Adrenal gland (tissue), 12 donors: ENCODE measurements around the gene TMEM221. TPM values are rescaled to one million over a fixed set of nuclear protein-coding genes. Genes with fewer than 3 reads are reported as not detected.
A peak's percentile ranks its signal among the peaks of the same experiment; 100 is the strongest.

Experiments
- DNase-seq, 7 donors: peaks; one replicate each; pipeline ENCODE4 v3.0.0-alpha.2; 2019 to 2020
- H3K27ac ChIP-seq, 5 donors: fragments of 200-600 bp; sonication (generic) in 4 of 5; 1 replicate in 3 of 5; 2 replicates in 2 of 5; pipeline versions ENCODE4 v1.5.1 to v1.8.0; 2016 to 2020; ENCODE audit warnings: mild to moderate bottlenecking in 1 of 5
- H3K27me3 ChIP-seq: fragments of 200-600 bp; 2 replicates; pipeline ENCODE4 v1.8.0; 2021
- H3K36me3 ChIP-seq, 2 donors: fragments of 200-600 bp; replicated peaks in 1 of 2; 1 replicate in 1 of 2; 2 replicates in 1 of 2; pipeline versions ENCODE4 v1.5.1 to v1.8.0; 2018 to 2022
- H3K4me1 ChIP-seq, 2 donors: fragments of 200-600 bp; replicated peaks in 1 of 2; 1 replicate in 1 of 2; 2 replicates in 1 of 2; pipeline versions ENCODE4 v1.5.1 to v1.8.0; 2018 to 2021
- H3K4me3 ChIP-seq, 4 donors: fragments of 200-600 bp; sonication (generic) in 3 of 4; one replicate each; pipeline ENCODE4 v1.5.1; 2016 to 2018
- H3K9me3 ChIP-seq, 3 donors: fragments of 200-600 bp; sonication (generic) in 1 of 3; replicated peaks in 1 of 3; 1 replicate in 2 of 3; 2 replicates in 1 of 3; pipeline versions ENCODE4 v1.5.1 to v1.8.0; 2016 to 2021
- CTCF ChIP-seq, 6 experiments: fragments of 450-650 bp in 4 of 6; fragments of 200-600 bp in 2 of 6; sonication (generic) in 1 of 6; IDR thresholded peaks; 1 replicate in 5 of 6; 2 replicates in 1 of 6; pipeline versions ENCODE4 v1.5.1 to v1.8.0; 2016 to 2021; ENCODE audit warnings: antibody characterized with exemption in 6 of 6, mild to moderate bottlenecking in 2 of 6, moderate library complexity in 1 of 6
- POLR2A ChIP-seq, 2 donors: fragments of 450-650 bp; IDR thresholded peaks; one replicate each; pipeline ENCODE4 v1.6.1; 2017; ENCODE audit warnings: antibody characterized with exemption in 2 of 2, mild to moderate bottlenecking in 2 of 2, moderate library complexity in 1 of 2
- WGBS, 4 donors: extraction: QIAGEN DNeasy Blood & Tissue Kit in 2 of 4; methylation state at CpG; one replicate each; pipeline versions ENCODE4 v1.1.5 to v1.1.7; 2013 to 2017; 5-methylcytosine and 5-hydroxymethylcytosine counted together
- intact Hi-C, 2 donors: fragments of 100-400 bp; cut with DNase I; formaldehyde crosslinking; loops; one replicate each; pipeline versions ENCODE4 v1.14.1 to v1.15.0; 2022 to 2023
- polyA plus RNA-seq, 3 donors: library from polyadenylated mRNA; stranded (reverse); fragments of 200-250 nt in 2 of 3; fragments of 350-450 nt in 1 of 3; fragmentation: Illumina TruSeq in 1 of 3; extraction: RNeasy Lipid Tissue Mini Kit (QIAGEN cat#74804) in 1 of 3; gene quantifications; one replicate each; pipeline ENCODE4 v1.2.3, GENCODE V29; 2013 to 2014
- total RNA-seq, 9 donors: library from RNA; depleted of rRNA in 4 of 9; stranded (reverse); fragments of >200 nt in 4 of 9; fragments of 120-200 nt in 1 of 9; fragmentation: NEBNext Ultra II Directional in 1 of 9; extraction: Animal tissue kit (Norgen Biotek cat#: 25700) in 1 of 9; gene quantifications; one replicate each; pipeline versions ENCODE4 v1.1.0 to v1.2.4, GENCODE V29; 2013 to 2023
- donor health status: healthy with polysubstance abuse.
- donor health status: Bipolar disorder and iron deficiency.
- donor health status: DM: yes; HTN: yes; CAD: no.
- donor health status: DM: no; HTN: no; CAD: no.
- donor health status: DM: no; HTN: no; CAD: no.
- donor health status: DM: yes; HTN: yes; CAD: no.

TMEM221 gene
- total and polyA plus RNA-seq, 12 donors: 0.22 to 8.7 (median 3.6) TPM

- DNase-seq: peak; percentile 88 to 95 (median 94)
- Histone ChIP-seq H3K9me3 (no peaks in the 10 kb centered on the region), H3K36me3 (no peaks in the 10 kb centered on the region), H3K27ac (peak overlapping the region in 2 of 5 donors; percentile 47), H3K4me1 (peaks cover 14 to 34% of the 10 kb centered on the region in 2 donors), H3K27me3 (no peaks in the 10 kb centered on the region), H3K4me3 (peak overlapping the region in 2 of 4 donors; percentile 20 to 52)
- WGBS, 4 donors: 0 to 1% (median 0%) methylated on average over 14 to 50 of the region's 50 CpGs
- intact Hi-C loops: loop anchor here in 1 of 2 donors (5.0 kb wide), 1 partner anchor 71 kb away; the partner anchor contains the start of gene NXNL1
- TF ChIP-seq CTCF (IDR thresholded peaks at IDR 0.05) (peak; percentile 22 to 93 (median 57)), POLR2A (IDR thresholded peaks at IDR 0.05) (no peak)
These were observed 57.6 kb downstream of the TMEM221 start for GRCh38 chr19:17390665-17391370.

DNA sequence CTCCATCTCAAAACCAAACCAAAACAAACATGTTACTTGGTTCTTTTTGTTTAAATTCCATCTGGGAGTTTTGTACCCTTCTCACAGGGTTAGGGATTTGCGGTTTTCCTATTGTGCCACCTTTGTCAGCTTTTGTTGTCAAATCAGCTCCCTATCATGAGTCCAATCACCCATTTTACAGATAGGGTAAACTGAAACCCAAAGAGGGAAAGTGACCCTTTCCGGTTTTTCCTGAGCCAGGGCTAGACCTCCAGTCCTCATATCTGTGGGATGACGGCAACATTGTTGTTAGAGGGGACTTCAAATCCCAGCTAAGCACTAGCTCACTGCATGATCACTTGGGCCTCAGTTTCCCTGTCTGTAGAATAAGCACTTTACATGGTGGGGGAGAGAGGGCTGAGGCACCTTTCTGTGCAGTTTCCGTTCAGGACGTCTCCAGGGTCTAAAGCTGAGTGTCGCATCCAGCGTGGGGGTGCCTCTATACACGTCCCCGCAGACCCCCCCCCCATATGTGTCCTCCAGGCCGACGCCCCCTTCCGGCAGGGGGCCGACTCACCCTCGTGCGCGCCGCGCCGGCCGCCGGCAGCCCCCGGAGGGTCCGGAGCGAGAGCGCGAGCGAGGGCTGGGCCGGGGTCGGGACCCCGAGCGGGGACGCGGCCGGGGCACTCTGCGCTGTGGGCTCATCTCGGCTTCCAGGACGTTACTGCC, 58.4 kb downstream of the TMEM221 start:
- peaks cover 14 to 34% of the 10 kb centered on the region in 2 donors for H3K4me1 ChIP-seq
- H3K27ac ChIP-seq: no peak overlapping the region
- DNase-seq: peak in 1 of 7 donors; percentile 26
- H3K4me3 ChIP-seq: peak overlapping the region in 2 of 4 donors; percentile 20 to 52
- H3K27me3 ChIP-seq: no peaks in the 10 kb centered on the region
- TF ChIP-seq CTCF (IDR thresholded peaks at IDR 0.05) (no peak), POLR2A (IDR thresholded peaks at IDR 0.05) (no peak)
- H3K36me3 ChIP-seq: no peaks in the 10 kb centered on the region
- 8 to 51% (median 12%) methylated on average over 5 to 36 of the region's 37 CpGs for WGBS, 4 donors
- H3K9me3 ChIP-seq: no peaks in the 10 kb centered on the region
- intact Hi-C loops: loop anchor here (5.0 to 10.0 kb wide), 4 partner anchors 43 to 95 kb away; partner anchors contain the start of genes ABHD8 (in 1 of the 2), DDA1 (in 1 of the 2), MRPL34 (in 1 of the 2) and NXNL1 (in 1 of the 2)

DNA sequence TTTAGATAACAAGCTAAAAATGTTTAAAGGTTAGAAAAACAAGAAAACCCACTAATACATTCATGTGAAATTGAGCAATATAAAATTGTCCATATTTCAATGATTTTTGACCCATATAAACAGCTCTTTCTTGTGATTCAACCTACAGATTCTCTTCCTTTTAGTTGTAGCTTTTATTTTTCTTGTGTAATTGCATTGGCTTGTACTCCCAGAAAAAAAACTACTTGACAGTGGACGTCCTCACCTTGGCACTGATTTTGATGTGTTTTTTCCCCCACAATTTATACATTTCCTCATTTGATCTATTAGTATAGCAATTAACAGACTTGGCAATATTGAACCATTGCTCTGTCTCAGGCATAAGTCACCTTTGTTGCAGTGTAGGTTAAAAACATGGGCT, 59.2 kb downstream of the TMEM221 start:
- intact Hi-C loops: loop anchor here (5.0 to 10.0 kb wide), 3 partner anchors 42 to 94 kb away; partner anchors contain the start of genes ABHD8 (in 1 of the 2), DDA1 (in 1 of the 2) and MRPL34 (in 1 of the 2)
- DNase-seq: no peak
- 48 to 72% (median 52%) methylated on average over 1 of the region's 1 CpG for WGBS, 4 donors
- Histone ChIP-seq H3K4me3 (no peak overlapping the region), H3K27ac (no peak overlapping the region), H3K36me3 (no peaks in the 10 kb centered on the region), H3K4me1 (peaks cover 14 to 32% of the 10 kb centered on the region in 2 donors), H3K9me3 (no peaks in the 10 kb centered on the region), H3K27me3 (no peaks in the 10 kb centered on the region)
- TF ChIP-seq CTCF (IDR thresholded peaks at IDR 0.05) (no peak), POLR2A (IDR thresholded peaks at IDR 0.05) (no peak)
